CD4-positive, alpha-beta T cell treated with Interleukin-6 at 100 ng/mL for 8 hours (primary cell): Measurements from ENCODE around the gene IRF1.
A peak's percentile ranks its signal among the peaks of the same experiment; 100 is the strongest.

Source experiments
- DNase-seq: peaks from one replicate; pipeline ENCODE4 v3.0.0-alpha.2; 2020; ENCODE audit warnings: mixed read lengths, low spot score

IRF1 gene

GRCh38 chr5:132500931-132501628, 10.5 kb upstream of the IRF1 start:
- peak; percentile 78 for DNase-seq

- no peak for DNase-seq
These were observed 9.8 kb upstream of the IRF1 start for GRCh38 chr5:132500244-132500930.

- no peak for DNase-seq
These were observed 9.1 kb upstream of the IRF1 start for GRCh38 chr5:132499440-132500243.

- DNase-seq = no peak
These were observed 8.2 kb upstream of the IRF1 start for GRCh38 chr5:132498686-132499271.

GRCh38 chr5:132498152-132498551, 7.6 kb upstream of the IRF1 start:
- DNase-seq = no peak

GRCh38 chr5:132497488-132497997, 7.0 kb upstream of the IRF1 start:
- no peak for DNase-seq

GRCh38 chr5:132496631-132497487, 6.3 kb upstream of the IRF1 start:
- DNase-seq = peak; percentile 46

- peak; percentile 94 for DNase-seq
These were observed 5.6 kb upstream of the IRF1 start for GRCh38 chr5:132496191-132496630.

GRCh38 chr5:132495667-132496190, 5.2 kb upstream of the IRF1 start:
- DNase-seq = peak; percentile 56

- DNase-seq = no peak
These were observed 3.2 kb upstream of the IRF1 start for GRCh38 chr5:132493821-132494220.

GRCh38 chr5:132493241-132493640, 2.7 kb upstream of the IRF1 start:
- DNase-seq = no peak

GRCh38 chr5:132492386-132493125, 2.0 kb upstream of the IRF1 start:
- no peak for DNase-seq

- DNase-seq = no peak
These were observed 1.1 kb upstream of the IRF1 start for GRCh38 chr5:132491368-132492364.

GRCh38 chr5:132489871-132490483, 596 bp downstream of the IRF1 start:
- DNase-seq = peak; percentile 59

GRCh38 chr5:132489051-132489770, 1.4 kb downstream of the IRF1 start:
- DNase-seq = no peak

GRCh38 chr5:132488590-132488989, 2.0 kb downstream of the IRF1 start:
- no peak for DNase-seq

- no peak for DNase-seq
These were observed 2.6 kb downstream of the IRF1 start for GRCh38 chr5:132487841-132488555.
